SK-N-SH treated with all-trans-retinoic acid at 6 μM for 48 hours (cell line): ENCODE measurements around the gene CASTOR1.

Source experiments
- ATAC-seq: fragments of 200-7000 bp; cut with Tn5 transposase; 3 replicates; pipeline ENCODE4 v1.9.1; 2020; ENCODE audit warnings: mild to moderate bottlenecking, moderate library complexity
- BACH2 ChIP-seq: fragments of 250-450 bp; sonication (Bioruptor Pico); IDR thresholded peaks from 2 replicates; pipeline ENCODE4 v1.9.0; 2021; ENCODE audit warnings: mild to moderate bottlenecking, borderline replicate concordance
- CSDC2 ChIP-seq: fragments of 250-450 bp; sonication (Bioruptor Pico); IDR thresholded peaks from 2 replicates; pipeline ENCODE4 v1.5.0; 2020; ENCODE audit warnings: mild to moderate bottlenecking, moderate library complexity
- CSRNP3 ChIP-seq: fragments of 250-450 bp; sonication (Bioruptor Pico); IDR thresholded peaks from 2 replicates; pipeline ENCODE4 v1.5.1; 2021; ENCODE audit warnings: mild to moderate bottlenecking, moderate library complexity
- ESRRG ChIP-seq: fragments of 250-450 bp; sonication (Bioruptor Pico); IDR thresholded peaks from 2 replicates; pipeline ENCODE4 v1.6.1; 2021; ENCODE audit warnings: mild to moderate bottlenecking
- GLIS3 ChIP-seq: fragments of 250-450 bp; sonication (Bioruptor Pico); IDR thresholded peaks from 2 replicates; pipeline ENCODE4 v1.5.0; 2020; ENCODE audit warnings: mild to moderate bottlenecking, moderate library complexity
- ISL1 ChIP-seq: fragments of 250-450 bp; sonication (Bioruptor Pico); IDR thresholded peaks from 2 replicates; pipeline ENCODE4 v2.1.2; 2022; ENCODE audit warnings: mild to moderate bottlenecking, moderate library complexity
- PATZ1 ChIP-seq: fragments of 250-450 bp; sonication (Bioruptor Pico); IDR thresholded peaks from 2 replicates; pipeline ENCODE4 v1.8.0; 2020; ENCODE audit warnings: mild to moderate bottlenecking, moderate library complexity, borderline replicate concordance
- POU6F1 ChIP-seq: fragments of 250-450 bp; sonication (Bioruptor Pico); IDR thresholded peaks from 2 replicates; pipeline ENCODE4 v1.8.0; 2021; ENCODE audit warnings: low read depth, mild to moderate bottlenecking, moderate library complexity, borderline replicate concordance
- PPARA ChIP-seq: fragments of 250-450 bp; sonication (Bioruptor Pico); IDR thresholded peaks from 2 replicates; pipeline ENCODE4 v1.5.0; 2020; ENCODE audit warnings: mild to moderate bottlenecking, borderline replicate concordance
- RARB ChIP-seq: fragments of 250-450 bp; sonication (Bioruptor Pico); IDR thresholded peaks from 2 replicates; pipeline ENCODE4 v1.8.0; 2021; ENCODE audit warnings: mild to moderate bottlenecking, moderate library complexity
- SNAI2 ChIP-seq: fragments of 250-450 bp; sonication (Bioruptor Pico); IDR thresholded peaks from 2 replicates; pipeline ENCODE4 v1.5.0; 2020; ENCODE audit warnings: mild to moderate bottlenecking, moderate library complexity
- TCF4 ChIP-seq: fragments of 250-450 bp; sonication (Bioruptor Pico); IDR thresholded peaks from 2 replicates; pipeline ENCODE4 v1.8.0; 2021; ENCODE audit warnings: mild to moderate bottlenecking, moderate library complexity, borderline replicate concordance
- TOX ChIP-seq: fragments of 250-450 bp; sonication (Bioruptor Pico); IDR thresholded peaks from 2 replicates; pipeline ENCODE4 v1.8.0; 2021; ENCODE audit warnings: mild to moderate bottlenecking, moderate library complexity, borderline replicate concordance
- TSHZ2 ChIP-seq: fragments of 250-450 bp; sonication (Bioruptor Pico); IDR thresholded peaks from 2 replicates; pipeline ENCODE4 v1.5.0; 2020; ENCODE audit warnings: mild to moderate bottlenecking, moderate library complexity
- ZC3H10 ChIP-seq: fragments of 250-450 bp; sonication (Bioruptor Pico); IDR thresholded peaks from 2 replicates; pipeline ENCODE4 v1.5.1; 2021; ENCODE audit warnings: mild to moderate bottlenecking, moderate library complexity
- ZFP3 ChIP-seq: fragments of 250-450 bp; sonication (Bioruptor Pico); IDR thresholded peaks from 2 replicates; pipeline ENCODE4 v1.5.0; 2020; ENCODE audit warnings: mild to moderate bottlenecking, moderate library complexity
- ZFP30 ChIP-seq: fragments of 450-650 bp; formaldehyde crosslinking; IDR thresholded peaks from 2 replicates; pipeline ENCODE4 v1.5.0; 2022; ENCODE audit warnings: mild to moderate bottlenecking, moderate library complexity
- ZNF565 ChIP-seq: fragments of 450-650 bp; formaldehyde crosslinking; conservative IDR thresholded peaks from 2 replicates; pipeline ENCODE4 v1.5.0; 2020; ENCODE audit warnings: low read depth, mild to moderate bottlenecking, moderate library complexity
- ZNF70 ChIP-seq: fragments of 450-650 bp; formaldehyde crosslinking; IDR thresholded peaks from 2 replicates; pipeline ENCODE4 v1.5.0; 2020; ENCODE audit warnings: mild to moderate bottlenecking, moderate library complexity

The CASTOR1 gene

GRCh38 chr22:30313527-30314363 lies 24.4 kb upstream of the CASTOR1 start:
- TF ChIP-seq ZNF70 (CRISPR knock-in tag) (no peak), POU6F1 (CRISPR knock-in tag) (no peak), TSHZ2 (CRISPR knock-in tag) (no peak), ZC3H10 (CRISPR knock-in tag) (no peak), BACH2 (CRISPR knock-in tag) (no peak), TOX (CRISPR knock-in tag) (no peak), ISL1 (CRISPR knock-in tag) (peak; percentile 86), TCF4 (peak; percentile 72), PPARA (CRISPR knock-in tag) (no peak), SNAI2 (no peak), CSRNP3 (CRISPR knock-in tag) (peak; percentile 46; the same call in 1 of the 2 replicates), GLIS3 (no peak), ZFP30 (CRISPR knock-in tag) (no peak)
- peak; percentile 15; the same call in 1 of the 3 replicates for ATAC-seq

GRCh38 chr22:30312053-30312452 lies 22.7 kb upstream of the CASTOR1 start:
- ATAC-seq, result peak; percentile 38
- TF ChIP-seq CSDC2 (no peak), PATZ1 (CRISPR knock-in tag) (no peak), POU6F1 (CRISPR knock-in tag) (no peak), ZNF565 (CRISPR knock-in tag) (no peak), SNAI2 (no peak), BACH2 (CRISPR knock-in tag) (no peak), ZNF70 (CRISPR knock-in tag) (no peak), GLIS3 (no peak), PPARA (CRISPR knock-in tag) (no peak), RARB (CRISPR knock-in tag) (no peak), TSHZ2 (CRISPR knock-in tag) (no peak), ESRRG (CRISPR knock-in tag) (no peak), ZFP3 (no peak)
